ENCODE results near the gene FOXO3.

GRCh38 chr6:108549241-108549640, 11.5 kb upstream of the FOXO3 start:
- TF ChIP-seq CTCF (IDR thresholded peaks at IDR 0.05; ENCODE audit: low read depth, low read length) = no peak
- no peak for TF ChIP-seq EZH2phosphoT487 (IDR thresholded peaks at IDR 0.05; ENCODE audit: low read depth)

All from OCI-LY3 (cell line).